IMR-90 (cell line): ENCODE results near the gene FAM83C. TPM values are rescaled to one million over a fixed set of nuclear protein-coding genes. Genes with fewer than 3 reads are reported as not detected.

Experiments
- ATAC-seq: fragments of 200-7000 bp; cut with Tn5 transposase; 2 replicates; pipeline ENCODE4 v1.9.1; 2020; ENCODE audit warnings: low read depth, mild to moderate bottlenecking, moderate library complexity
- BruUV-seq: library from RNA; stranded (reverse); fragments of 400-500 nt; replicated peaks from 2 replicates; lab custom pipeline; 2021; lab: Mats Ljungman, UMichigan
- CTCF ChIA-PET: fragments of 300-600 bp; formaldehyde crosslinking; extraction: SDS; loops from one replicate; lab custom pipeline; 2021; ENCODE audit warnings: antibody characterized with exemption; lab: Yijun Ruan, JAX
- POLR2A ChIA-PET: fragments of 300-600 bp; sonication (Branson Sonifier 250); formaldehyde crosslinking; loops from one replicate; lab custom pipeline; 2022; ENCODE audit warnings: antibody characterized with exemption; ENCODE audit not compliant: unreplicated experiment; lab: Charles Lee
- DNase-seq: peaks from one replicate; pipeline ENCODE4 v3.0.0; 2013
- H2AFZ ChIP-seq: replicated peaks from 2 replicates; pipeline ENCODE3; 2013; ENCODE audit warnings: low read length, mild to moderate bottlenecking; ENCODE audit not compliant: poor library complexity
- H2AK5ac ChIP-seq: 2 replicates; pipeline ENCODE4 v1.6.1; 2013; ENCODE audit warnings: low read depth, low read length, inconsistent platforms
- H2AK9ac ChIP-seq: replicated peaks from 2 replicates; pipeline ENCODE3; 2013; ENCODE audit warnings: mild to moderate bottlenecking, low read depth, low read length, moderate library complexity; ENCODE audit not compliant: poor library complexity
- H2BK120ac ChIP-seq: 2 replicates; pipeline ENCODE4 v1.6.1; 2013; ENCODE audit warnings: low read depth, low read length, inconsistent platforms
- H2BK15ac ChIP-seq: 3 replicates; pipeline ENCODE4 v1.6.1; 2013; ENCODE audit warnings: low read depth, low read length, inconsistent platforms
- H2BK20ac ChIP-seq: 2 replicates; pipeline ENCODE4 v1.6.1; 2013; ENCODE audit warnings: low read depth, mild to moderate bottlenecking, inconsistent platforms, low read length, moderate library complexity
- H2BK5ac ChIP-seq: 2 replicates; pipeline ENCODE4 v1.6.1; 2013; ENCODE audit warnings: mild to moderate bottlenecking, low read depth, low read length, inconsistent platforms; ENCODE audit not compliant: poor library complexity, severe bottlenecking
- H3K14ac ChIP-seq: replicated peaks from 2 replicates; pipeline ENCODE4 v1.6.1; 2013; ENCODE audit warnings: low read depth, low read length, inconsistent platforms
- H3K18ac ChIP-seq: 2 replicates; pipeline ENCODE4 v1.6.1; 2013; ENCODE audit warnings: low read depth, low read length, control low read depth
- H3K23ac ChIP-seq: 2 replicates; pipeline ENCODE4 v1.6.1; 2013; ENCODE audit warnings: low read depth, low read length, inconsistent platforms
- H3K27ac ChIP-seq: 2 replicates; pipeline ENCODE4 v1.5.1; 2013; ENCODE audit warnings: mild to moderate bottlenecking, control low read depth, low read length; ENCODE audit not compliant: insufficient read depth
- H3K27me3 ChIP-seq: 2 replicates; pipeline ENCODE4 v1.6.1; 2013; ENCODE audit warnings: low read length; ENCODE audit not compliant: control insufficient read depth, insufficient read depth
- H3K36me3 ChIP-seq: 2 replicates; pipeline ENCODE4 v1.6.1; 2013; ENCODE audit warnings: low read length, mixed read lengths; ENCODE audit not compliant: control insufficient read depth, insufficient read depth
- H3K4ac ChIP-seq: 2 replicates; pipeline ENCODE4 v1.6.1; 2013; ENCODE audit warnings: low read depth, low read length, inconsistent platforms
- H3K4me1 ChIP-seq: 2 replicates; pipeline ENCODE4 v1.6.1; 2013; ENCODE audit warnings: low read length, mixed read lengths; ENCODE audit not compliant: control insufficient read depth, insufficient read depth
- H3K4me2 ChIP-seq: 2 replicates; pipeline ENCODE4 v1.6.1; 2013; ENCODE audit warnings: low read depth, mild to moderate bottlenecking, control low read depth, low read length, moderate library complexity
- H3K4me3 ChIP-seq: 2 replicates; pipeline ENCODE4 v1.5.1; 2013; ENCODE audit warnings: low read depth, mild to moderate bottlenecking, control low read depth, low read length, moderate library complexity; ENCODE audit not compliant: insufficient read depth
- H3K56ac ChIP-seq: 2 replicates; pipeline ENCODE4 v1.6.1; 2013; ENCODE audit warnings: low read length, inconsistent platforms; ENCODE audit not compliant: insufficient read depth; ENCODE audit errors: extremely low read depth
- H3K79me1 ChIP-seq, 2 experiments: 2 replicates each; pipeline ENCODE4 v1.6.1; 2013; ENCODE audit warnings: low read length in 2 of 2, inconsistent platforms in 1 of 2, low read depth in 1 of 2
- H3K9ac ChIP-seq: 2 replicates; pipeline ENCODE4 v1.6.1; 2013; ENCODE audit warnings: low read depth, low read length, control low read depth
- H3K9me1 ChIP-seq: 2 replicates; pipeline ENCODE4 v1.6.1; 2013; ENCODE audit warnings: low read length, inconsistent platforms; ENCODE audit not compliant: insufficient read depth
- H3K9me3 ChIP-seq: 2 replicates; pipeline ENCODE4 v1.6.1; 2013; ENCODE audit warnings: low read length; ENCODE audit not compliant: control insufficient read depth, insufficient read depth
- H4K20me1 ChIP-seq: 2 replicates; pipeline ENCODE4 v1.6.1; 2013; ENCODE audit warnings: low read length, inconsistent platforms; ENCODE audit not compliant: insufficient read depth
- H4K5ac ChIP-seq: 2 replicates; pipeline ENCODE4 v1.6.1; 2013; ENCODE audit warnings: mild to moderate bottlenecking, low read depth, low read length, control low read depth
- H4K8ac ChIP-seq, 2 experiments: 2 replicates each; pipeline ENCODE4 v1.6.1; 2013; ENCODE audit warnings: low read depth in 2 of 2, low read length in 2 of 2, control low read depth in 1 of 2, inconsistent platforms in 1 of 2
- H4K91ac ChIP-seq: 2 replicates; pipeline ENCODE4 v1.6.1; 2013; ENCODE audit warnings: low read depth, low read length, inconsistent platforms; ENCODE audit not compliant: insufficient read depth
- CEBPB ChIP-seq: IDR thresholded peaks from 2 replicates; pipeline ENCODE4 v1.6.1; 2012; ENCODE audit warnings: low read depth, low read length, improper control_type of control experiment
- ELK1 ChIP-seq: fragments of 150-350 bp; IDR thresholded peaks from 2 replicates; pipeline ENCODE4 v1.6.1; 2016; ENCODE audit warnings: low read depth, mild to moderate bottlenecking, low read length, moderate library complexity, borderline replicate concordance
- FOS ChIP-seq: fragments of 150-350 bp; IDR thresholded peaks from 2 replicates; pipeline ENCODE4 v1.6.1; 2016; ENCODE audit warnings: low read depth, low read length
- MAFK ChIP-seq: IDR thresholded peaks from 2 replicates; pipeline ENCODE4 v1.6.1; 2012; ENCODE audit warnings: low read depth, low read length, improper control_type of control experiment
- MAZ ChIP-seq: IDR thresholded peaks from 2 replicates; pipeline ENCODE4 v1.6.1; 2012; ENCODE audit warnings: low read depth, mild to moderate bottlenecking, low read length, improper control_type of control experiment, moderate library complexity, borderline replicate concordance
- MXI1 ChIP-seq: IDR thresholded peaks from 2 replicates; pipeline ENCODE4 v1.6.1; 2012; ENCODE audit warnings: low read depth, mild to moderate bottlenecking, low read length, moderate library complexity, borderline replicate concordance
- NFE2L2 ChIP-seq: fragments of 150-350 bp; IDR thresholded peaks from 2 replicates; pipeline ENCODE4 v1.6.1; 2016; ENCODE audit warnings: low read depth, mild to moderate bottlenecking, low read length
- RFX5 ChIP-seq: IDR thresholded peaks from 2 replicates; pipeline ENCODE4 v1.8.0; 2012; ENCODE audit warnings: low read depth, mild to moderate bottlenecking, low read length, moderate library complexity
- SMC3 ChIP-seq: fragments of 150-350 bp; IDR thresholded peaks from 2 replicates; pipeline ENCODE4 v1.6.1; 2016; ENCODE audit warnings: low read depth, mild to moderate bottlenecking, antibody characterized with exemption, low read length, moderate library complexity
- WGBS, 2 experiments: methylation state at CpG; one replicate each; pipeline versions ENCODE4 v1.1.5 to v1.1.7; 2013; ENCODE audit warnings: missing lambda C conversion rate in 2 of 2; ENCODE audit not compliant: insufficient read length in 1 of 2; ENCODE audit errors: extremely low coverage in 2 of 2; 5-methylcytosine and 5-hydroxymethylcytosine counted together
- dilution Hi-C: fragments of 300-500 bp; cut with HindIII; formaldehyde crosslinking; loops from one replicate; pipeline ENCODE4 v1.14.3; 2018; ENCODE audit warnings: low sequenced_read_pairs; ENCODE audit not compliant: unreplicated experiment
- in situ Hi-C: fragments of 300-500 bp; cut with MboI; formaldehyde crosslinking; loops from 3 replicates; pipeline ENCODE4 v1.14.3; 2019; ENCODE audit warnings: low sequenced_read_pairs, inconsistent platforms, mixed read lengths
- intact Hi-C: fragments of 100-400 bp; cut with micrococcal nuclease; formaldehyde crosslinking; loops from 2 replicates; pipeline ENCODE4 v1.10.0; 2022
- polyA plus RNA-seq, 3 experiments: library from polyadenylated mRNA; depleted of rRNA; stranded (reverse); fragments of >200 nt; gene quantifications; 2 replicates each; pipeline ENCODE4 v1.2.3, GENCODE V29; 2012; ENCODE audit warnings: low replicate concordance in 1 of 3
- total RNA-seq: library from RNA; depleted of rRNA; stranded (reverse); fragments of >200 nt; gene quantifications from 2 replicates; pipeline ENCODE4 v1.2.3, GENCODE V29; 2012

Gene FAM83C
- total and polyA plus RNA-seq, 2 of the 4 experiments (the other 2 are of a cell fraction) = 0.02 TPM; not detected in 1

GRCh38 chr20:35263532-35264341 lies 28.5 kb downstream of the FAM83C start:
- ATAC-seq (peak; percentile 12; the same call in 1 of the 2 replicates), DNase-seq (no peak)
- H4K5ac ChIP-seq = 0 out of 2 replicates have a peak overlapping the region, but pooled peaks have one; percentile 4
- H2AK5ac ChIP-seq = peak overlapping the region; percentile 90
- no peaks in the 10 kb centered on the region for H3K27me3 ChIP-seq
- peak overlapping the region; percentile 82 for H3K4ac ChIP-seq
- ChIA-PET CTCF (interaction anchor here (0.5 to 0.6 kb wide), 3 partner anchors 14 to 319 kb away, joined by 4 read pairs; no protein-coding TSS in a partner anchor), POLR2A (interaction anchor here (0.5 to 0.6 kb wide), 2 partner anchors 12 to 173 kb away, joined by 4 to 10 read pairs; no protein-coding TSS in a partner anchor)
- H4K20me1 ChIP-seq = no peaks in the 10 kb centered on the region; the same call in 1 of the 2 replicates
- peak overlapping the region in 1 of 2 experiments; percentile 38; a peak in 2 of 4 replicates for H4K8ac ChIP-seq
- H2AK9ac ChIP-seq = peak overlapping the region; percentile 91
- in situ Hi-C loops (loop anchor here (25.0 kb wide), 1 partner anchor 401 kb away; the partner anchor contains the start of gene GGT7), intact Hi-C loops (no loop called here), dilution Hi-C loops (no loop called here)
- H3K79me1 ChIP-seq = peaks cover 0 to 13% of the 10 kb centered on the region in 2 experiments; a peak in 3 of 4 replicates
- no peak overlapping the region for H3K23ac ChIP-seq
- peak overlapping the region; percentile 32 for H4K91ac ChIP-seq
- no peak overlapping the region for H3K4me3 ChIP-seq
- peak overlapping the region; percentile 58; the same call in 1 of the 3 replicates for H2BK15ac ChIP-seq
- peaks cover 18% of the 10 kb centered on the region for H3K9me1 ChIP-seq
- no peak for TF ChIP-seq SMC3
- TF ChIP-seq MAFK = no peak
- no peak for TF ChIP-seq RFX5
- no peak for TF ChIP-seq FOS
- no peak for TF ChIP-seq ELK1
- no peak for TF ChIP-seq CEBPB
- no peak for TF ChIP-seq MXI1
- no peak for TF ChIP-seq MAZ
- no peak for TF ChIP-seq NFE2L2
- peak overlapping the region; percentile 58; the same call in 1 of the 2 replicates for H3K18ac ChIP-seq
- peak overlapping the region; percentile 87 for H2BK20ac ChIP-seq
- 90% methylated on average over 4 of the region's 17 CpGs; no CpG with 5 or more reads in 1 of the 2 experiments for WGBS, 2 experiments
- H2BK120ac ChIP-seq = peak overlapping the region; percentile 88
- H3K56ac ChIP-seq = peak overlapping the region; percentile 12; the same call in 1 of the 2 replicates
- peak overlapping the region; percentile 59 for H2BK5ac ChIP-seq
- peak overlapping the region; percentile 40 for H2AFZ ChIP-seq
- no TSS peak for BruUV-seq
- H3K9me3 ChIP-seq = no peaks in the 10 kb centered on the region
- H3K9ac ChIP-seq = no peak overlapping the region
- H3K4me1 ChIP-seq = peaks cover 10% of the 10 kb centered on the region
- H3K36me3 ChIP-seq = peaks cover 11% of the 10 kb centered on the region; the same call in 1 of the 2 replicates
- peak overlapping the region; percentile 49 for H3K4me2 ChIP-seq
- peak overlapping the region; percentile 57 for H3K14ac ChIP-seq
- peak overlapping the region; percentile 17 for H3K27ac ChIP-seq
